ENCODE results near the gene SNX17. TPM values are rescaled to one million over a fixed set of nuclear protein-coding genes. Genes with fewer than 3 reads are reported as not detected.

SNX17 gene
- total and polyA plus RNA-seq, 2 of the 13 experiments (the other 11 are each of a cell fraction or from before 2014, with no cell fraction given) = 75.0 to 109 TPM

- TF ChIP-seq, protein P1, sequence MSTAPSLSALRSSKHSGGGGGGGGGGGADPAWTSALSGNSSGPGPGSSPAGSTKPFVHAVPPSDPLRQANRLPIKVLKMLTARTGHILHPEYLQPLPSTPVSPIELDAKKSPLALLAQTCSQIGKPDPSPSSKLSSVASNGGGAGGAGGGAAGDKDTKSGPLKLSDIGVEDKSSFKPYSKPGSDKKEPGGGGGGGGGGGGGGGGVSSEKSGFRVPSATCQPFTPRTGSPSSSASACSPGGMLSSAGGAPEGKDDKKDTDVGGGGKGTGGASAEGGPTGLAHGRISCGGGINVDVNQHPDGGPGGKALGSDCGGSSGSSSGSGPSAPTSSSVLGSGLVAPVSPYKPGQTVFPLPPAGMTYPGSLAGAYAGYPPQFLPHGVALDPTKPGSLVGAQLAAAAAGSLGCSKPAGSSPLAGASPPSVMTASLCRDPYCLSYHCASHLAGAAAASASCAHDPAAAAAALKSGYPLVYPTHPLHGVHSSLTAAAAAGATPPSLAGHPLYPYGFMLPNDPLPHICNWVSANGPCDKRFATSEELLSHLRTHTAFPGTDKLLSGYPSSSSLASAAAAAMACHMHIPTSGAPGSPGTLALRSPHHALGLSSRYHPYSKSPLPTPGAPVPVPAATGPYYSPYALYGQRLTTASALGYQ (CRISPR knock-in tag; IDR thresholded peaks at IDR 0.05) = peak; percentile 74
- TF ChIP-seq PHF20 (CRISPR knock-in tag; IDR thresholded peaks at IDR 0.05) = peak; percentile 94
- TF ChIP-seq ZKSCAN1 (IDR thresholded peaks at IDR 0.05; ENCODE audit: low read length) = peak; percentile 7; the same call in 1 of the 2 replicates
- TF ChIP-seq NFRKB (IDR thresholded peaks at IDR 0.05) = peak; percentile 87
- TF ChIP-seq HBP1 (CRISPR knock-in tag; IDR thresholded peaks at IDR 0.05; ENCODE audit: low read depth) = peak; percentile 88
- no peak for TF ChIP-seq ZSCAN22 (CRISPR knock-in tag; IDR thresholded peaks at IDR 0.05)
- TF ChIP-seq, protein P2, sequence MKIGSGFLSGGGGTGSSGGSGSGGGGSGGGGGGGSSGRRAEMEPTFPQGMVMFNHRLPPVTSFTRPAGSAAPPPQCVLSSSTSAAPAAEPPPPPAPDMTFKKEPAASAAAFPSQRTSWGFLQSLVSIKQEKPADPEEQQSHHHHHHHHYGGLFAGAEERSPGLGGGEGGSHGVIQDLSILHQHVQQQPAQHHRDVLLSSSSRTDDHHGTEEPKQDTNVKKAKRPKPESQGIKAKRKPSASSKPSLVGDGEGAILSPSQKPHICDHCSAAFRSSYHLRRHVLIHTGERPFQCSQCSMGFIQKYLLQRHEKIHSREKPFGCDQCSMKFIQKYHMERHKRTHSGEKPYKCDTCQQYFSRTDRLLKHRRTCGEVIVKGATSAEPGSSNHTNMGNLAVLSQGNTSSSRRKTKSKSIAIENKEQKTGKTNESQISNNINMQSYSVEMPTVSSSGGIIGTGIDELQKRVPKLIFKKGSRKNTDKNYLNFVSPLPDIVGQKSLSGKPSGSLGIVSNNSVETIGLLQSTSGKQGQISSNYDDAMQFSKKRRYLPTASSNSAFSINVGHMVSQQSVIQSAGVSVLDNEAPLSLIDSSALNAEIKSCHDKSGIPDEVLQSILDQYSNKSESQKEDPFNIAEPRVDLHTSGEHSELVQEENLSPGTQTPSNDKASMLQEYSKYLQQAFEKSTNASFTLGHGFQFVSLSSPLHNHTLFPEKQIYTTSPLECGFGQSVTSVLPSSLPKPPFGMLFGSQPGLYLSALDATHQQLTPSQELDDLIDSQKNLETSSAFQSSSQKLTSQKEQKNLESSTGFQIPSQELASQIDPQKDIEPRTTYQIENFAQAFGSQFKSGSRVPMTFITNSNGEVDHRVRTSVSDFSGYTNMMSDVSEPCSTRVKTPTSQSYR (CRISPR knock-in tag; IDR thresholded peaks at IDR 0.05; ENCODE audit: borderline replicate concordance) = peak; percentile 86
- TF ChIP-seq PAX8 (CRISPR knock-in tag; IDR thresholded peaks at IDR 0.05; ENCODE audit: borderline replicate concordance) = peak; percentile 99
- TF ChIP-seq PTBP1 (IDR thresholded peaks at IDR 0.05; ENCODE audit: low read depth, low read length, poor library complexity, severe bottlenecking) = peak; percentile 96
- no peak for TF ChIP-seq ZBTB8A (CRISPR knock-in tag; IDR thresholded peaks at IDR 0.05; ENCODE audit: borderline replicate concordance, low read depth)
- peak; percentile 96 for TF ChIP-seq RNF2 (conservative IDR thresholded peaks at IDR 0.05; ENCODE audit: low read depth)
- TF ChIP-seq HMGXB3 (CRISPR knock-in tag; IDR thresholded peaks at IDR 0.05; ENCODE audit: borderline replicate concordance) = peak; percentile 85; the same call in 1 of the 2 replicates
- peak; percentile 89 for TF ChIP-seq ZNF572 (CRISPR knock-in tag; IDR thresholded peaks at IDR 0.05)
- peak; percentile 93 for TF ChIP-seq ZNF777 (CRISPR knock-in tag; IDR thresholded peaks at IDR 0.05)
- peak; percentile 33 for TF ChIP-seq ZMYM3 (CRISPR knock-in tag; IDR thresholded peaks at IDR 0.05)
- peak; percentile 58; the same call in 1 of the 2 replicates for TF ChIP-seq NFE2L1 (CRISPR knock-in tag; IDR thresholded peaks at IDR 0.05; ENCODE audit: borderline replicate concordance)
- TF ChIP-seq SMARCE1 (IDR thresholded peaks at IDR 0.05; ENCODE audit: borderline replicate concordance) = no peak
- TF ChIP-seq SP5 (CRISPR knock-in tag; IDR thresholded peaks at IDR 0.05; ENCODE audit: borderline replicate concordance, low read depth) = peak; percentile 83
- TF ChIP-seq NFKB2 (CRISPR knock-in tag; IDR thresholded peaks at IDR 0.05; ENCODE audit: borderline replicate concordance) = peak; percentile 83; the same call in 1 of the 2 replicates
Measured at GRCh38 chr2:27356382-27357181, 13.8 kb upstream of the SNX17 start, which contains the start of gene GTF3C2 (continued).

All from HepG2 (cell line).